Right lobe of liver (tissue), 4 donors: ENCODE measurements around the gene FHIT.

Experiments used
- POLR2A ChIP-seq: fragments of 450-650 bp; IDR thresholded peaks from one replicate; pipeline ENCODE4 v1.6.1; 2017; ENCODE audit warnings: antibody characterized with exemption, mild to moderate bottlenecking
- TF ChIP-seq, protein P1 (sequence below), 4 donors: fragments of 200-600 bp in 3 of 4; fragments of 450-650 bp in 1 of 4; IDR thresholded peaks; one replicate each; pipeline versions ENCODE4 v1.5.1 to v1.8.0; 2016 to 2022; ENCODE audit warnings: antibody characterized with exemption in 4 of 4, mild to moderate bottlenecking in 2 of 4
- donor health status: DM: no; HTN: no; CAD: no.
- donor health status: DM: no; HTN: no; CAD: no.
- donor health status: DM: no; HTN: yes; CAD: no.

DNA sequence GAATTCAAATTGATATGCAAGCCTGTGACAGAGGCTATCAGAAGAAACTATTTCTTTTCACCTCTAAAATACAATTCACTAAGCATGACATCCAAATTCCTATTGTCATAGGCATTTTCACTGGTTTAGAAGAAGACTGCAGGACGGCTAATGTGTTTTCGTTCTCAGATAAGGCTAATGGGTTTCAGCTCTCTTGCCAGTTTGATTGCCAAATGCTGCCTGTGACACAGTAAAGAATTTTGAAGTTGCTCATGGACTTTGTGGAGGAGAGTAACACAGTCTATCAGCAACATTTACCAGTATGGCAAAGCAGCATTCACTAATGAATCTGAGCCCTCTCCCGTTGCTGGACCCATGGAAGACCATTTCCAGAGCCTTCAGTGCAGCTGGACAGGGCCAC is 948.1 kb downstream of the FHIT start:
- TF ChIP-seq, protein P1, sequence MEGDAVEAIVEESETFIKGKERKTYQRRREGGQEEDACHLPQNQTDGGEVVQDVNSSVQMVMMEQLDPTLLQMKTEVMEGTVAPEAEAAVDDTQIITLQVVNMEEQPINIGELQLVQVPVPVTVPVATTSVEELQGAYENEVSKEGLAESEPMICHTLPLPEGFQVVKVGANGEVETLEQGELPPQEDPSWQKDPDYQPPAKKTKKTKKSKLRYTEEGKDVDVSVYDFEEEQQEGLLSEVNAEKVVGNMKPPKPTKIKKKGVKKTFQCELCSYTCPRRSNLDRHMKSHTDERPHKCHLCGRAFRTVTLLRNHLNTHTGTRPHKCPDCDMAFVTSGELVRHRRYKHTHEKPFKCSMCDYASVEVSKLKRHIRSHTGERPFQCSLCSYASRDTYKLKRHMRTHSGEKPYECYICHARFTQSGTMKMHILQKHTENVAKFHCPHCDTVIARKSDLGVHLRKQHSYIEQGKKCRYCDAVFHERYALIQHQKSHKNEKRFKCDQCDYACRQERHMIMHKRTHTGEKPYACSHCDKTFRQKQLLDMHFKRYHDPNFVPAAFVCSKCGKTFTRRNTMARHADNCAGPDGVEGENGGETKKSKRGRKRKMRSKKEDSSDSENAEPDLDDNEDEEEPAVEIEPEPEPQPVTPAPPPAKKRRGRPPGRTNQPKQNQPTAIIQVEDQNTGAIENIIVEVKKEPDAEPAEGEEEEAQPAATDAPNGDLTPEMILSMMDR (IDR thresholded peaks at IDR 0.05), result no peak
- TF ChIP-seq POLR2A, result no peak
